Measurements from ENCODE around the gene FAM83B. TPM values are rescaled to one million over a fixed set of nuclear protein-coding genes. Genes with fewer than 3 reads are reported as not detected.

FAM83B gene
- polyA plus RNA-seq, 1 of the 3 experiments (the other 2 are of a cell fraction), result not detected

GRCh38 chr6:54802775-54803634 lies 43.6 kb upstream of the FAM83B start:
- Histone ChIP-seq H3K4me2 (no peak overlapping the region), H3F3A (replicated peaks; ENCODE audit: insufficient read depth) (no peaks in the 10 kb centered on the region), H3K9me2 (no peaks in the 10 kb centered on the region), H3K79me2 (ENCODE audit: insufficient read depth) (no peaks in the 10 kb centered on the region), H3K36me3 (replicated peaks in 1 of 2; ENCODE audit: control insufficient read depth in 1 of 2, insufficient read depth in 2 of 2, low read length in 1 of 2) (no peaks in the 10 kb centered on the region), H3K27me3 (ENCODE audit: insufficient read depth) (no peaks in the 10 kb centered on the region), H3K4me3 (ENCODE audit: low read depth in 2 of 2, low read length in 1 of 2) (no peak overlapping the region), H3K4me1 (ENCODE audit: control insufficient read depth in 1 of 2, insufficient read depth in 2 of 2, low read depth in 1 of 2, low read length in 1 of 2) (no peaks in the 10 kb centered on the region; a peak in 1 of 4 replicates), H3K27ac (ENCODE audit: low read depth in 2 of 2, low read length in 1 of 2) (no peak overlapping the region), H4K20me1 (ENCODE audit: insufficient read depth) (no peaks in the 10 kb centered on the region), H3K9ac (no peak overlapping the region), H2AFZ (ENCODE audit: low read depth) (no peak overlapping the region), H3K9me3 (no peaks in the 10 kb centered on the region)
- no peak for TF ChIP-seq GATA2 (CRISPR knock-in tag; IDR thresholded peaks at IDR 0.05)
- TF ChIP-seq SIN3A (IDR thresholded peaks at IDR 0.05; ENCODE audit: borderline replicate concordance, low read depth, low read length), result no peak
- TF ChIP-seq REST (IDR thresholded peaks at IDR 0.05; ENCODE audit: low read depth, low read length), result peak; percentile 25; the same call in 1 of the 2 replicates
- ChIA-PET POLR2A (no interaction called here), CTCF (no interaction called here)
- DNase-seq, result no peak
- 9% methylated on average over 5 of the region's 5 CpGs for WGBS (ENCODE audit: low lambda C conversion rate)

GRCh38 chr6:54805077-54805476 lies 41.5 kb upstream of the FAM83B start:
- WGBS (ENCODE audit: low lambda C conversion rate), result 4% methylated on average over 1 of the region's 1 CpG
- DNase-seq, result no peak
- Histone ChIP-seq H3K27me3 (ENCODE audit: insufficient read depth) (no peaks in the 10 kb centered on the region), H3K79me2 (ENCODE audit: insufficient read depth) (no peaks in the 10 kb centered on the region), H3K9me2 (no peaks in the 10 kb centered on the region), H3K4me1 (ENCODE audit: control insufficient read depth in 1 of 2, insufficient read depth in 2 of 2, low read depth in 1 of 2, low read length in 1 of 2) (no peaks in the 10 kb centered on the region; a peak in 1 of 4 replicates), H3K9ac (no peak overlapping the region), H2AFZ (ENCODE audit: low read depth) (no peak overlapping the region), H3K9me3 (no peaks in the 10 kb centered on the region), H3F3A (replicated peaks; ENCODE audit: insufficient read depth) (no peaks in the 10 kb centered on the region), H4K20me1 (ENCODE audit: insufficient read depth) (no peaks in the 10 kb centered on the region), H3K27ac (ENCODE audit: low read depth in 2 of 2, low read length in 1 of 2) (no peak overlapping the region), H3K36me3 (replicated peaks in 1 of 2; ENCODE audit: control insufficient read depth in 1 of 2, insufficient read depth in 2 of 2, low read length in 1 of 2) (no peaks in the 10 kb centered on the region), H3K4me3 (ENCODE audit: low read depth in 2 of 2, low read length in 1 of 2) (no peak overlapping the region), H3K4me2 (no peak overlapping the region)
- ChIA-PET CTCF (no interaction called here), POLR2A (no interaction called here)
- no peak for TF ChIP-seq POLR2AphosphoS5 (IDR thresholded peaks at IDR 0.05; ENCODE audit: low read depth, low read length)
- no peak for TF ChIP-seq NRF1 (IDR thresholded peaks at IDR 0.05; ENCODE audit: low read depth, low read length)
- TF ChIP-seq CTCF (IDR thresholded peaks at IDR 0.05), result no peak
- TF ChIP-seq NFIC (IDR thresholded peaks at IDR 0.05; ENCODE audit: borderline replicate concordance), result no peak
- TF ChIP-seq CHD2 (IDR thresholded peaks at IDR 0.05; ENCODE audit: low read length, partially characterized antibody), result no peak
- TF ChIP-seq USF1 (IDR thresholded peaks at IDR 0.05; ENCODE audit: borderline replicate concordance, low read depth), result no peak
- no peak for TF ChIP-seq ELF1 (IDR thresholded peaks at IDR 0.05)
- TF ChIP-seq RFX5 (IDR thresholded peaks at IDR 0.05; ENCODE audit: low read length), result no peak
- no peak for TF ChIP-seq RXRA (IDR thresholded peaks at IDR 0.05; ENCODE audit: borderline replicate concordance, low read depth)
- no peak for TF ChIP-seq ZBTB33 (IDR thresholded peaks at IDR 0.05; ENCODE audit: borderline replicate concordance, low read depth)
- no peak for TF ChIP-seq JUND (IDR thresholded peaks at IDR 0.05)
- TF ChIP-seq USF2 (IDR thresholded peaks at IDR 0.05; ENCODE audit: borderline replicate concordance, low read depth, low read length), result no peak
- no peak for TF ChIP-seq YY1 (IDR thresholded peaks at IDR 0.05; ENCODE audit: low read depth)
- no peak for TF ChIP-seq GATA2 (CRISPR knock-in tag; IDR thresholded peaks at IDR 0.05)
- TF ChIP-seq EP300 (IDR thresholded peaks at IDR 0.05; ENCODE audit: borderline replicate concordance in 1 of 2, low read depth in 1 of 2, low read length in 1 of 2), result no peak
- no peak for TF ChIP-seq MXI1 (IDR thresholded peaks at IDR 0.05; ENCODE audit: low read depth, low read length)

Measured in SK-N-SH (cell line).